Measurements from ENCODE around the gene SEPTIN5. TPM values are rescaled to one million over a fixed set of nuclear protein-coding genes. Genes with fewer than 3 reads are reported as not detected.
A peak's percentile ranks its signal among the peaks of the same experiment; 100 is the strongest.

Gene SEPTIN5
- total and polyA plus RNA-seq, 9 of the 15 experiments (the other 6 are each of a cell fraction or from before 2014, with no cell fraction given) = 0.03 to 195 (median 119) TPM

DNA sequence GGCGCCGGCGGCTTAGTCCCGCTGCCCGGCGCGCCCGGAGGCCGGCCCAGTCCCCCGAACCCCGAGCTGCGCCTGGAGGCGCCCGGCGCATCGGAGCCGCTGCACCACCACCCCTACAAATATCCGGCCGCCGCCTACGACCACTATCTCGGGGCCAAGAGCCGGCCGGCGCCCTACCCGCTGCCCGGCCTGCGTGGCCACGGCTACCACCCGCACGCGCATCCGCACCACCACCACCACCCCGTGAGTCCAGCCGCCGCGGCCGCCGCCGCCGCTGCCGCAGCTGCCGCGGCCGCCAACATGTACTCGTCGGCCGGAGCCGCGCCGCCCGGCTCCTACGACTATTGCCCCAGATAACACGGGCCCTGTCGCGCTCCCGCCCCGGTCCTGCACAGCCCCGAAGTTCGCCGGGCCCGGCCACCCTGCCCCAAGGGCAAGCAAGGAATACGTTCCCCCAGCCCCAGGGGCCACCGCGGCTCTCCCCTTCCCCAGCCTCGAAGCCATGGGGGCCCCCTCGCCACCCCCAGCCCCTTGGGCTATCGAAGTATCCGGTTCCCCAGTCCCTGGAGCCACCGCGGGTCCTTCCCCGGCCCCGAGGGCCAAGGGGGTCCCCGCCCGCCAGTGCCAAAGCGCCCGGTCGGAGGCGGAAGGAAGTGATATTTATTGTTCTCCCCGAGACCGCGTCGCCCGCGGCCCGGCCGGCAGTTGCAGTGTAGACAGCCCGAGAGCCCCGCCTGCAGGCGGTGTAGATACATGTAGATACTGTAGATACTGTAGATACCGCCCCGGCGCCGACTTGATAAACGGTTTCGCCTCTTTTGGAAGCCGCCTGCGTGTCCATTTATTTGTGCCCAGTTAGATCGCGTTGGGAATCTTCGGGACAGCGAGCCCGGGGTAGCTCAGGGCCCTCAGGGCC, 52.5 kb downstream of the SEPTIN5 start (continued):
- peak; percentile 72 for TF ChIP-seq KLF1 (tag; IDR thresholded peaks at IDR 0.05)
- no peak for TF ChIP-seq ZNF717 (CRISPR knock-in tag; IDR thresholded peaks at IDR 0.05)
- TF ChIP-seq TAF1 (IDR thresholded peaks at IDR 0.05; ENCODE audit: control insufficient read depth, extremely low read depth, insufficient read depth, low read length, severe bottlenecking) = peak; percentile 33
- TF ChIP-seq ZKSCAN1 (IDR thresholded peaks at IDR 0.05; ENCODE audit: low read depth, low read length) = no peak
- no peak for TF ChIP-seq MCM3 (IDR thresholded peaks at IDR 0.05)
- TF ChIP-seq SRF (CRISPR knock-in tag; IDR thresholded peaks at IDR 0.05) = no peak; a peak in 1 of 4 replicates
- no peak for TF ChIP-seq FOXP1 (CRISPR knock-in tag; IDR thresholded peaks at IDR 0.05)
- no peak for TF ChIP-seq NFYB (IDR thresholded peaks at IDR 0.05; ENCODE audit: extremely low read depth, insufficient read length)
- TF ChIP-seq IRF2 (CRISPR knock-in tag; IDR thresholded peaks at IDR 0.05) = no peak
- TF ChIP-seq CHD1 (IDR thresholded peaks at IDR 0.05; ENCODE audit: low read length) = peak; percentile 45
- no peak for TF ChIP-seq HNRNPUL1 (IDR thresholded peaks at IDR 0.05; ENCODE audit: low read length)
- no peak for TF ChIP-seq ZNF431 (CRISPR knock-in tag; IDR thresholded peaks at IDR 0.05)
- TF ChIP-seq ZBTB26 (CRISPR knock-in tag; IDR thresholded peaks at IDR 0.05) = no peak
- no peak for TF ChIP-seq ZZZ3 (IDR thresholded peaks at IDR 0.05)
- TF ChIP-seq BRD9 (IDR thresholded peaks at IDR 0.05; ENCODE audit: low read depth, partially characterized antibody) = no peak
- TF ChIP-seq EZH2 (IDR thresholded peaks at IDR 0.05; ENCODE audit: borderline replicate concordance, low read depth, low read length) = no peak
- TF ChIP-seq ZNF445 (CRISPR knock-in tag; IDR thresholded peaks at IDR 0.05; ENCODE audit: low read depth) = no peak
- TF ChIP-seq MED1 (CRISPR knock-in tag; IDR thresholded peaks at IDR 0.05; ENCODE audit: borderline replicate concordance) = no peak
- TF ChIP-seq KDM2B (CRISPR knock-in tag; IDR thresholded peaks at IDR 0.05) = 0 out of 2 replicates have a peak, but pooled peaks have one; percentile 78
- TF ChIP-seq MBD2 (IDR thresholded peaks at IDR 0.05; ENCODE audit: borderline replicate concordance, low read depth) = no peak
- no peak for TF ChIP-seq RBBP5 (IDR thresholded peaks at IDR 0.05; ENCODE audit: borderline replicate concordance, insufficient read depth, low read length, poor library complexity, severe bottlenecking)
- no peak for TF ChIP-seq PRDM10 (IDR thresholded peaks at IDR 0.05; ENCODE audit: partially characterized antibody)
- TF ChIP-seq HMBOX1 (IDR thresholded peaks at IDR 0.05) = no peak
